Measurements from ENCODE around the gene AKR1E2. TPM values are rescaled to one million over a fixed set of nuclear protein-coding genes. Genes with fewer than 3 reads are reported as not detected.

AKR1E2 gene
- polyA plus RNA-seq, 3 donors: 0.45 to 0.74 (median 0.67) TPM

DNA sequence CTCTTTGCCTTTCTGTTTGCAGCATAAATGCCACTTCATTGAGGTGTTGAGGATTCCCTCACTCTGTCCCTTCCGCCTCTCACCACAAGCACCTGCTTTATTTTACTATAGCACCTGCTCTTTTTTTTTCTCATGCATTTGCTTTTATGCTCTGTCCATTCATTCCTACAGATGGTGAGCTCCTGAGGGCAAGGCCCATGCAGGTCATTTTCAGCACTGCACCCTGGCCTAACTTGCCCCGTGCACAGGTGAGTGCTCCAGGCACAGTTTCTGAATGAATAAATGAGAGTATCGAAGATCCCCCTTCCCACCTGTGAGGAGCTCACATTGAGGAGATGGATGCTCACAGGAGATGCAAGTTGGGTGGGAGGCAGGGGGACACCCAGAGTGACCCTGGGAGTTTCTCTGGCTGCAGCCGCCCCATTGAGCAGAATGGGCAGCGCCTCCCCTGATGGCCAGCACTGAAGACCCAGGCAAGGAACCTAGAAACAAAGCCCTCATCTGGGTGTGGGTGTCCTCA is 1.2 kb upstream of the AKR1E2 start:
- Histone ChIP-seq H3K4me1 (ENCODE audit: control insufficient read depth in 1 of 2, insufficient read depth in 2 of 2, low read length in 2 of 2) (peaks cover 25 to 30% of the 10 kb centered on the region in 2 donors), H2AFZ (ENCODE audit: insufficient read depth, low read depth, low read length, poor library complexity, severe bottlenecking) (no peak overlapping the region), H3K27me3 (ENCODE audit: control insufficient read depth in 2 of 2, insufficient read depth in 2 of 2, low read length in 2 of 2) (no peaks in the 10 kb centered on the region), H3K4me3 (replicated peaks in 1 of 3; ENCODE audit: low read depth in 2 of 3, low read length in 3 of 3) (no peak overlapping the region), H3K27ac (ENCODE audit: low read depth in 1 of 2, low read length in 2 of 2) (no peak overlapping the region), H3K4me2 (replicated peaks; ENCODE audit: extremely low read depth, low read length, poor library complexity, severe bottlenecking) (no peak overlapping the region), H4K20me1 (ENCODE audit: insufficient read depth, low read length) (no peaks in the 10 kb centered on the region), H3K79me2 (ENCODE audit: insufficient read depth, low read length) (no peaks in the 10 kb centered on the region), H3K9me3 (replicated peaks in 1 of 2; ENCODE audit: control insufficient read depth in 1 of 2, insufficient read depth in 1 of 2, low read length in 2 of 2) (no peaks in the 10 kb centered on the region), H3K9ac (ENCODE audit: insufficient read depth, low read length, poor library complexity, severe bottlenecking) (no peak overlapping the region), H3K36me3 (replicated peaks in 1 of 2; ENCODE audit: control insufficient read depth in 1 of 2, insufficient read depth in 2 of 2, low read length in 2 of 2) (no peaks in the 10 kb centered on the region)
- no CpG with 5 or more reads among the region's 5 CpGs for WGBS (ENCODE audit: insufficient coverage)
- intact Hi-C loops (cut with micrococcal nuclease): loop anchor here in 1 of 2 donors (5.0 kb wide), 1 partner anchor 467 kb away; no protein-coding TSS in a partner anchor
- H3K36me3 Mint-ChIP-seq: no peaks in the 10 kb centered on the region
- peaks cover 0 to 4% (median 3%) of the 10 kb centered on the region in 7 donors for H3K9me3 Mint-ChIP-seq
- H3K4me1 Mint-ChIP-seq: peaks cover 27% of the 10 kb centered on the region
- no peak overlapping the region for H3K27ac Mint-ChIP-seq
- no peak for DNase-seq
- no peak for TF ChIP-seq CTCF (IDR thresholded peaks at IDR 0.05)
- peaks cover 5 to 21% (median 12%) of the 10 kb centered on the region in 3 donors for H3K27me3 Mint-ChIP-seq (ENCODE audit: low read depth in 3 of 3)
- peak overlapping the region in 1 of 2 donors; percentile 35 for H3K4me3 Mint-ChIP-seq

DNA sequence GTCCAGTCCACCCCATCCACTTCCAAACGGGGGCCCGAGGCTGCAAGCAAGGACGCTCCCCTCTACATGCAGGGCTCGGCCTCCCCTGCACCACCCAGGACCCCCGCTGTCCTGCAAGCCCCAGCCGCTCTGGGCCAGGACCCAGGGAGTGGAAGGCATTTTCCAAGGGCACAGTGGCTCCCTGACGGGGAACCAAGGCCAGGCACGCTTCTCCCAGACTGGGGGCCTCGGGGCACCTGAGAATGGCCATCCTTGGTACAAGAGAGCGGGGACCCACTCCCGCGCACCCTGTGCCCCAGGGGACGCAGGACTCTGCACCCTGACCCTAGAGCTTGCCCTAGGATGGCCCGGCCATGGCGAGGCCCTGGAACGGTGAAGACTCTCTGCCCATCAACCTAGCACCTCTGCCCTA is 545 bp upstream of the AKR1E2 start:
- H3K9me3 ChIP-seq (replicated peaks in 1 of 2; ENCODE audit: control insufficient read depth in 1 of 2, insufficient read depth in 1 of 2, low read length in 2 of 2): no peaks in the 10 kb centered on the region
- Mint-ChIP-seq H3K27me3 (ENCODE audit: low read depth in 3 of 3) (peaks cover 5 to 21% (median 12%) of the 10 kb centered on the region in 3 donors), H3K36me3 (no peaks in the 10 kb centered on the region), H3K4me1 (peaks cover 23% of the 10 kb centered on the region), H3K9me3 (peaks cover 0 to 4% (median 3%) of the 10 kb centered on the region in 7 donors), H3K4me3 (peak overlapping the region; percentile 76 to 88), H3K27ac (peak overlapping the region in 4 of 7 donors; percentile 9 to 63 (median 18))
- no peak for TF ChIP-seq CTCF (IDR thresholded peaks at IDR 0.05)
- no peaks in the 10 kb centered on the region for H3K36me3 ChIP-seq (replicated peaks in 1 of 2; ENCODE audit: control insufficient read depth in 1 of 2, insufficient read depth in 2 of 2, low read length in 2 of 2)
- H3K27me3 ChIP-seq (ENCODE audit: control insufficient read depth in 2 of 2, insufficient read depth in 2 of 2, low read length in 2 of 2): no peaks in the 10 kb centered on the region
- no peaks in the 10 kb centered on the region for H3K79me2 ChIP-seq (ENCODE audit: insufficient read depth, low read length)
- H3K4me3 ChIP-seq (replicated peaks in 1 of 3; ENCODE audit: low read depth in 2 of 3, low read length in 3 of 3): peak overlapping the region in 1 of 3 experiments; percentile 59
- peaks cover 23 to 26% of the 10 kb centered on the region in 2 donors for H3K4me1 ChIP-seq (ENCODE audit: control insufficient read depth in 1 of 2, insufficient read depth in 2 of 2, low read length in 2 of 2)
- no peak for DNase-seq
- no peak overlapping the region for H3K9ac ChIP-seq (ENCODE audit: insufficient read depth, low read length, poor library complexity, severe bottlenecking)
- WGBS (ENCODE audit: insufficient coverage): 98% methylated on average over 13 of the region's 16 CpGs
- intact Hi-C loops (cut with micrococcal nuclease): no loop called here
- no peak overlapping the region for H3K27ac ChIP-seq (ENCODE audit: low read depth in 1 of 2, low read length in 2 of 2)
- no peaks in the 10 kb centered on the region for H4K20me1 ChIP-seq (ENCODE audit: insufficient read depth, low read length)
- peak overlapping the region; percentile 80 for H2AFZ ChIP-seq (ENCODE audit: insufficient read depth, low read depth, low read length, poor library complexity, severe bottlenecking)
- peak overlapping the region; percentile 69 for H3K4me2 ChIP-seq (replicated peaks; ENCODE audit: extremely low read depth, low read length, poor library complexity, severe bottlenecking)

All from CD14-positive monocyte (primary cell).